Activated CD8-positive, alpha-beta memory T cell treated with anti-CD3 and anti-CD28 coated beads for 36 hours (primary cell): ENCODE results near the gene STAM2. TPM values are rescaled to one million over a fixed set of nuclear protein-coding genes. Genes with fewer than 3 reads are reported as not detected.
"Not testable (repeated sequence)": the region's sequence is repeated elsewhere in the genome, so short reads cannot be mapped to it uniquely, and the experiment has no call there.

Experiments
- CTCF ChIA-PET: fragments of 350-600 bp; sonication (Branson Sonifier 250); formaldehyde crosslinking; loops from one replicate; lab custom pipeline; 2021; ENCODE audit warnings: antibody characterized with exemption; lab: Charles Lee
- POLR2A ChIA-PET: fragments of 350-600 bp; sonication (Branson Sonifier 250); formaldehyde crosslinking; loops from one replicate; lab custom pipeline; 2021; ENCODE audit warnings: antibody characterized with exemption; lab: Charles Lee
- total RNA-seq, 2 experiments: library from RNA; stranded (reverse); gene quantifications; one replicate each; pipeline ENCODE4 v1.2.3, GENCODE V29; 2021

Gene STAM2
- total RNA-seq, 2 experiments from 2014 or later = 15.8 to 17.5 TPM

DNA sequence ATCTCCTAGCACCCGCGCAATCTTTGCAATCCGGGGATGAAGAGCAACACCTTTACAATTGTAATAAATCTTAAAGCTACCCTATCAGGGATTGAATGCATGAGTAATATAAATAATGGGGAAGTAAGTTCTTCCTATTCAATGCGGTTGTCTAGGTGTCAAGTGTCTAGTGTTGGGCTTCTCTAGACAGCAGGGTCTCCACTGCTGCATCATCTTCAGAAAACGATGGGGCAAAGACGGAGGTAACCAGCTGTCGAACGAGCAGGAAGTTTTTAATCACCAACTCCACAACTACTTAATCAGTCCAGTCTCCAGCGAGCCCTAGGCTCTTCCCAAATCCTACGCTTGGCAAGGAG, 573 bp downstream of the STAM2 start:
- CTCF ChIA-PET = interaction anchor here (1.5 kb wide), 1 partner anchor 461 kb away, joined by 18 read pairs; no protein-coding TSS in a partner anchor

DNA sequence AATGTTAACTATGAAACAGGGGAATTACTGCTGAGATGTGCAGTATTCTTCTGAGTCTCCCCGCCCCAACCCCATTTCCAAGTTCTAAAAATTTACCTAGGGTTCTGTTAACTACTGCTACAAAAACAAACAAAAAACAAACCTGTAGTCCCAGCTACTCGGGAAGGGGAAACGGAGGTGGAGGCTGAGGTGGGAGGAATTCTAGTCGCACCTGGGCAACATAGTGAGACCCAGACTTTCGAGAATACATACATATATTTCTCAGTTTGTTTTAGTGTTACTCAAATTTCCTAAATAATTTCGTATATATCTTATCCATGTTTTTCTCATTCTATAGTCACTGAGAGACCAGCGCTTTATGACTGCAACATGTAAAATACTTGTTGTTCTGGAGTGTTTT, 989 bp downstream of the STAM2 start:
- ChIA-PET CTCF (no interaction called here), POLR2A (interaction anchor here (0.6 kb wide), 1 partner anchor 173 kb away, joined by 10 read pairs; no protein-coding TSS in a partner anchor)

More for the DNA sequence above, 573 bp downstream of the STAM2 start:
- POLR2A ChIA-PET = interaction anchor here (0.6 kb wide), 1 partner anchor 173 kb away, joined by 10 read pairs; no protein-coding TSS in a partner anchor

DNA sequence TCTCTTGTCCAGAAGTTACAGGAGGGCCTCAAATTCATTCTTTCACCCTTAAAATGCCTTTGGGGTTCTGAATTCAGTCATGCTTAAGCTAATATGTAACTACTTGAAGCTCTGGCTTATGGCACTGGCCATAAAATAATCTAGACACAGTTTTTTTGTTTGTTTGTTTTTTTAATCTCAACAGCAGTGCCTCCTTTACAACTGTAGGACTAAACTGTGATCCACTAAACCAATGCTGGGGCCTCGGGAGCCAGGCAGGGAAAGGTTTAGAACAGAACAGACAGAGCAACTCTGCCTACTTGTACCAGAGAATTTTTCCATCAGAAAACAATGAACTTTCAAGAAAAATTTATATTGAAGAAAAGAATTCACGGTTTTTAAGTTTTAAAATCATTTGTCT, 1.7 kb downstream of the STAM2 start:
- CTCF ChIA-PET = no interaction called here
- POLR2A ChIA-PET = no interaction called here

GRCh38 chr2:152172201-152172785, 3.3 kb downstream of the STAM2 start:
- POLR2A ChIA-PET, CTCF ChIA-PET: not testable (repeated sequence)

DNA sequence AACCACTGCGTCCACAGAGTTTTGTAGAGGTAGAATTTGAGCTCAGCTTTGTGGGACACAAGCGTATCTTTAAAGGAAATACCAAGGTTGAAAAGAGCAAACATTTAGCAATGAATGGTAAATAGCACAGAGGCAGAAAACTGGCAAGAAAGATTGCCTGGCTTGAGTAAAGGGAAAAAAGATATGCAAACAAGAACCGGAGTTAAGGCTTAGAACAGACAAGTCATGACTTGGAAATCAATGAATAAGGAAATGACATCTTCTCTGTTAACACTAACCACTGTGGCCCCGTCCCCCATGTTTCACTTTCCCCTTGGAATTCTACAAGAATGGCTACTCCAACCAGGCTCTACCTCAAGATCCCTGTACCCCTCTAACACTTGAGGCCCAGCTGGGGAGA, 3.8 kb downstream of the STAM2 start:
- CTCF ChIA-PET = no interaction called here

GRCh38 chr2:152169158-152169557, 6.4 kb downstream of the STAM2 start:
- POLR2A ChIA-PET, CTCF ChIA-PET: not testable (repeated sequence)

More for the DNA sequence above, 3.8 kb downstream of the STAM2 start:
- POLR2A ChIA-PET = no interaction called here

DNA sequence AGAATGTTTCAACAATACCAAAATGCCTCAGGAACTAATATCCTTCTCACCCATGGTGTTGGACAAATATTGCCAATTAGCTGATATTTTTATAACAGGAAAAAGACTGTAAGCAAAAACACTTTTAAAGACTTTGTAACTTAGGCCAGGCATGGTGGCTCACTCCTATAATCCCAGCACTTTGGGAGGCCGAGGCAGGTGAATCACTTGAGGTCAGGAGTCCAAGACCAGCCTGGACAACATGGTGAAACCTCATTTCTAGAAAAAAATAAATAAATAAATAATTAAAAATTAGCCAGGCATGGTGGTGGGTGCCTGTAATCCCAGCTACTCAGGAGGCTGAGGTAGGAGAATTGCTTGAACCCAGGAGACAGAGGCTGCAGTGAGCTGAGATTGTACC, 8.1 kb downstream of the STAM2 start:
- CTCF ChIA-PET = interaction anchor here (1.4 kb wide), 1 partner anchor 131 kb away, joined by 3 read pairs; no protein-coding TSS in a partner anchor
- POLR2A ChIA-PET = not testable (repeated sequence)

- CTCF ChIA-PET = interaction anchor here (1.4 kb wide), 1 partner anchor 130 kb away, joined by 3 read pairs; no protein-coding TSS in a partner anchor
- POLR2A ChIA-PET = no interaction called here
These were observed 8.5 kb downstream of the STAM2 start for GRCh38 chr2:152167065-152167464.

- ChIA-PET CTCF (no interaction called here), POLR2A (no interaction called here)
These were observed 8.9 kb downstream of the STAM2 start for GRCh38 chr2:152166633-152167032.

GRCh38 chr2:152165780-152166179, 9.8 kb downstream of the STAM2 start:
- ChIA-PET CTCF (no interaction called here), POLR2A (no interaction called here)

- POLR2A ChIA-PET = no interaction called here
- CTCF ChIA-PET = no interaction called here
These were observed 10.3 kb downstream of the STAM2 start for GRCh38 chr2:152165306-152165705.

- CTCF ChIA-PET, POLR2A ChIA-PET: not testable (repeated sequence)
These were observed 11.9 kb downstream of the STAM2 start for GRCh38 chr2:152163669-152164068.

- ChIA-PET CTCF (no interaction called here), POLR2A (interaction anchor here (0.6 kb wide), 1 partner anchor 11 kb away, joined by 5 read pairs; no protein-coding TSS in a partner anchor)
These were observed 13.4 kb downstream of the STAM2 start for GRCh38 chr2:152162141-152162540.

DNA sequence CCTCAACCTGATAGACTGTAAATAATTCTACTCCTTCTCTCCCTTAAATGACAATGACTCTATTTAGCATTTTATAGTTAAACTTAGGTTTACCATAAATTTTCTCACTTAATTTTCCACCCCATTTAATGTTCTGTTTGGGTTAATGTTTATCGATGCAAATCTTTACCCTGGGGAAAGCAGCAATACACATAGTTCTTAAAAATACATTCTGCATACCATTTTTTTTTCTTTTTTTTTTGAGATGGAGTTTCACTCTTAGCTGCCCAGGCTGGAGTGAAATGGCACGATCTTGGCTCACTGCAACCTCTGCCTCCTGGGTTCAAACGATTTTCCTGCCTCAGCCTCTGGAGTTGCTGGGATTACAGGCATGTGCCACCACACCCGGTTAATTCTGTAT, 14.0 kb downstream of the STAM2 start:
- ChIA-PET POLR2A (interaction anchor here (0.6 kb wide), 1 partner anchor 11 kb away, joined by 5 read pairs; no protein-coding TSS in a partner anchor), CTCF (no interaction called here)

DNA sequence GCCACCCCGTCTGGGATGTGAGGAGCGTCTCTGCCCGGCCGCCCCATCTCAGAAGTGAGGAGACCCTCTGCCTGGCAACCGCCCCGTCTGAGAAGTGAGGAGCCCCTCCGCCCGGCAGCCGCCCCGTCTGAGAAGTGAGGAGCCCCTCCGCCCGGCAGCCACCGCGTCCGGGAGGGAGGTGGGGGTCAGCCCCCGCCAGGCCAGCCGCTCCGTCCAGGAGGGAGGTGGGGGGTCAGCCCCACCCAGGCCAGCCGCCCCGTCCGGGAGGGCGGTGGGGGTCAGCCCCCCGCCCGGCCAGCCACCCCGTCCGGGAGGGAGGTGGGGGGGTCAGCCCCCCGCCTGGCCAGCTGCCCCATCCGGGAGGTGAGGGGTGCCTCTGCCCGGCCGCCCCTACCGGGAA, 15.2 kb downstream of the STAM2 start:
- POLR2A ChIA-PET, CTCF ChIA-PET: not testable (repeated sequence)

- POLR2A ChIA-PET = no interaction called here
- CTCF ChIA-PET = no interaction called here
These were observed 18.3 kb downstream of the STAM2 start for GRCh38 chr2:152157253-152157652.

DNA sequence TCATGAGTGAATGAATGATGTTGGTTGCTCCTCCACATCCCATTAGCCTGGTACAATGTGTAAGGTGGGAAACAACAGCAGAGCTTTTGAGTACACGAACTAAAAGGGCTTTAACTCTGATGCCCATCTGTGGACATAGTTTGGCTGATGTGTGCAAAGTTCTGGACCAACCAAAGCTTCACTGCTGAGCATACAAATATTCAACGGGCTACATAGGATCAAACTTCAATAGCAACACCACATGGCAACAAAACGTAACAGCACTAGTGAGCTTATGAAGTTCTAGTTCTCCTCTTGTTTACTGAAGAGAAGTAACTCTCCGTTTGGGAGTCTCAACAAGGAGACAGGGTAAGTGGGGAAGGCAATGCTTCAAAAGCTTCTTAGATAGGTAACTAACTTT, 20.4 kb downstream of the STAM2 start:
- POLR2A ChIA-PET = no interaction called here
- CTCF ChIA-PET = interaction anchor here (1.2 to 1.4 kb wide), 2 partner anchors 21 to 481 kb away, joined by 3 to 4 read pairs; no protein-coding TSS in a partner anchor

DNA sequence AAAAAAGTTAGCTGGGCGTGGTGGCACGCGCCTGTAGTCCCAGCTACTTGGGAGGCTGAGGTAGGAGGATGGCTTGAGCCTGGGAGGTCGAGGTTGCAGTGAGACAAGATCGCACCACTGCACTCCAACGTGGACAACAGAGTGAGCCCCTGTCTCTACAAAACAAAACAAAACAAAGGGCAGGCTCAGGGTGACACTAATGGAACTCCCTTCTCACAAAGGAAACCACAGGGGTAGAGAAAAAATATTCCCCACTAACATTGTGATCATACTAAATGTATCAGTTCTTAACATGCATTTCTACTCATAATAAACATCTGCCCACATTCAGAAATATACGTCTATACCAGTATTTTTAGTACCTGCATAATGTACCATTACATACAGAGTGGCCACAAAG, 21.1 kb downstream of the STAM2 start:
- POLR2A ChIA-PET = no interaction called here
- CTCF ChIA-PET = interaction anchor here (0.7 to 1.4 kb wide), 3 partner anchors 22 to 482 kb away, joined by 3 to 4 read pairs (median 3); no protein-coding TSS in a partner anchor

- ChIA-PET POLR2A (no interaction called here), CTCF (no interaction called here)
These were observed 40.9 kb downstream of the STAM2 start for GRCh38 chr2:152134488-152135280.

DNA sequence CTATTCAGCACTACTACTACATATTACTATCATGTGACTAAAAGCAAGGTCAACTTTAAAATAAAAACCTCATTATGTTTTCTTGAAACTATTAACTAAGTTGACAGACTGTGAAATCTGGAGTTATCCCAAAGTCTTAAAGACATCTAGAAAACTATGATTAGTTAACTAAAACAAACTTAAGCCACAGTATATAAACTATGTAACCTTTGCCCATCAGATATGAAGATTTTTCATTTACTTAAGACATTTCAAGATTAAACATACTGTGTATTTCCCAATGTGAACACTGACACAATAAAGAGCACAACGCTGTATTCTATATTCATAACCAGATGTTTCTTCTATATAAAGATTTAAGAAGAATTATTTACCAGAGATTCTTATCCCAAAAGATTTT, 43.3 kb downstream of the STAM2 start:
- POLR2A ChIA-PET = no interaction called here
- CTCF ChIA-PET = no interaction called here
